Tibial nerve (tissue), 4 donors: ENCODE measurements around the gene SBK2.

Experiments
- EP300 ChIP-seq, 2 donors: sonication (generic); formaldehyde crosslinking; IDR thresholded peaks; one replicate each; pipeline ENCODE4 v1.6.1; 2017; ENCODE audit warnings: antibody characterized with exemption in 2 of 2, mild to moderate bottlenecking in 1 of 2
- POLR2A ChIP-seq, 2 donors: fragments of 450-650 bp; IDR thresholded peaks; one replicate each; pipeline ENCODE4 v1.6.1; 2017; ENCODE audit warnings: antibody characterized with exemption in 2 of 2, mild to moderate bottlenecking in 2 of 2, moderate library complexity in 2 of 2
- TF ChIP-seq, protein P1 (sequence below), 5 experiments: fragments of 200-600 bp in 3 of 5; fragments of 450-650 bp in 2 of 5; sonication (generic) in 3 of 5; IDR thresholded peaks; one replicate each; pipeline ENCODE4 v1.5.1; 2016 to 2019; ENCODE audit warnings: antibody characterized with exemption in 5 of 5, mild to moderate bottlenecking in 3 of 5, moderate library complexity in 2 of 5

DNA sequence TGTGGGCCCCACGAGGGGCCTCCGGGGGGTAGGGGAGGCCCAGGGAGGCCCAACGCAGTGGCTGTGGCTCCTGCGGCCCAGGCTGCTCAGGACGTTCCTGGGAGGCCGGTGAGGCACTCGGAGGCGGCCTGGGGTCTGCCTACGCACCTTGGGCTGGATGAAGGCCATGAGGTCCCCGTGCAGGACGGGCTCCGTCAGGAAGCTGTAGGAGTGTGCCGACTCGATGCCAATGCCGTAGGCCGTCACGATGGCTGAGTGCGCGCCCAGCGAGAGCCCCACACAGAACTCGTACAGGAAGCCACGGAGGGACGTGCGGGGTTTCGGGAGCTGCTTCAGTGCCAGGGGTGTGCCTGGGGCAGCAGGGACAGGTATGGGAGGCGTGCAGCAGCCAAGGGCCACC is 5.9 kb downstream of the SBK2 start:
- TF ChIP-seq POLR2A (IDR thresholded peaks at IDR 0.05) (no peak), EP300 (IDR thresholded peaks at IDR 0.05) (no peak)
- TF ChIP-seq, protein P1, sequence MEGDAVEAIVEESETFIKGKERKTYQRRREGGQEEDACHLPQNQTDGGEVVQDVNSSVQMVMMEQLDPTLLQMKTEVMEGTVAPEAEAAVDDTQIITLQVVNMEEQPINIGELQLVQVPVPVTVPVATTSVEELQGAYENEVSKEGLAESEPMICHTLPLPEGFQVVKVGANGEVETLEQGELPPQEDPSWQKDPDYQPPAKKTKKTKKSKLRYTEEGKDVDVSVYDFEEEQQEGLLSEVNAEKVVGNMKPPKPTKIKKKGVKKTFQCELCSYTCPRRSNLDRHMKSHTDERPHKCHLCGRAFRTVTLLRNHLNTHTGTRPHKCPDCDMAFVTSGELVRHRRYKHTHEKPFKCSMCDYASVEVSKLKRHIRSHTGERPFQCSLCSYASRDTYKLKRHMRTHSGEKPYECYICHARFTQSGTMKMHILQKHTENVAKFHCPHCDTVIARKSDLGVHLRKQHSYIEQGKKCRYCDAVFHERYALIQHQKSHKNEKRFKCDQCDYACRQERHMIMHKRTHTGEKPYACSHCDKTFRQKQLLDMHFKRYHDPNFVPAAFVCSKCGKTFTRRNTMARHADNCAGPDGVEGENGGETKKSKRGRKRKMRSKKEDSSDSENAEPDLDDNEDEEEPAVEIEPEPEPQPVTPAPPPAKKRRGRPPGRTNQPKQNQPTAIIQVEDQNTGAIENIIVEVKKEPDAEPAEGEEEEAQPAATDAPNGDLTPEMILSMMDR (IDR thresholded peaks at IDR 0.05): no peak
